CD4-positive, alpha-beta T cell treated with Interleukin-1 beta for 1 hour (primary cell): ENCODE measurements around the gene CREBRF.
"Not testable (repeated sequence)": the region's sequence is repeated elsewhere in the genome, so short reads cannot be mapped to it uniquely, and the experiment has no call there.

ENCODE experiments used
- DNase-seq, 2 donors: peaks; one replicate each; pipeline ENCODE4 v3.0.0-alpha.2; 2020 to 2022

The CREBRF gene

GRCh38 chr5:173089581-173089980 is 33.4 kb downstream of the CREBRF start:
- DNase-seq = no peak

GRCh38 chr5:173090639-173091038 is 34.5 kb downstream of the CREBRF start:
- no peak for DNase-seq

- DNase-seq = no peak
Observed at GRCh38 chr5:173091981-173092380, 35.8 kb downstream of the CREBRF start.

GRCh38 chr5:173093606-173094005 is 37.5 kb downstream of the CREBRF start:
- DNase-seq = no peak

GRCh38 chr5:173094012-173094661 is 38.0 kb downstream of the CREBRF start:
- no peak for DNase-seq

- DNase-seq = no peak
Observed at GRCh38 chr5:173098787-173099186, 42.6 kb downstream of the CREBRF start.

- no peak for DNase-seq
Observed at GRCh38 chr5:173099461-173099860, 43.3 kb downstream of the CREBRF start.

GRCh38 chr5:173101245-173101644 is 45.1 kb downstream of the CREBRF start:
- DNase-seq = no peak

GRCh38 chr5:173103411-173103810 is 47.3 kb downstream of the CREBRF start:
- no peak for DNase-seq

GRCh38 chr5:173108914-173109313 is 52.8 kb downstream of the CREBRF start:
- no peak for DNase-seq

- DNase-seq = no peak
Observed at GRCh38 chr5:173114536-173114935, 58.4 kb downstream of the CREBRF start.

GRCh38 chr5:173119719-173120118 is 63.6 kb downstream of the CREBRF start:
- DNase-seq = no peak

- DNase-seq = no peak
Observed at GRCh38 chr5:173123416-173123815, 67.3 kb downstream of the CREBRF start.

- not testable (repeated sequence) for DNase-seq
Observed at GRCh38 chr5:173132166-173132565, 76.0 kb downstream of the CREBRF start.

- no peak for DNase-seq
Observed at GRCh38 chr5:173138707-173139106, 82.6 kb downstream of the CREBRF start.

- no peak for DNase-seq
Observed at GRCh38 chr5:173139631-173140030, 83.5 kb downstream of the CREBRF start.

GRCh38 chr5:173140769-173141168 is 84.6 kb downstream of the CREBRF start:
- DNase-seq = no peak

- no peak for DNase-seq
Observed at GRCh38 chr5:173143567-173143966, 87.4 kb downstream of the CREBRF start.

GRCh38 chr5:173144200-173145176 is 88.3 kb downstream of the CREBRF start, which contains the start of gene BNIP1:
Gene BNIP1 (plus strand): TSS chr5:173144531. CDS start chr5:173144546, 15 bp downstream.
- peak; percentile 96 to 97 for DNase-seq

GRCh38 chr5:173148354-173148753 is 92.2 kb downstream of the CREBRF start:
- DNase-seq = no peak

- DNase-seq = no peak
Observed at GRCh38 chr5:173152547-173152946, 96.4 kb downstream of the CREBRF start.

- DNase-seq = no peak
Observed at GRCh38 chr5:173153842-173154241, 97.7 kb downstream of the CREBRF start.

GRCh38 chr5:173154619-173155018 is 98.5 kb downstream of the CREBRF start:
- not testable (repeated sequence) for DNase-seq

- no peak for DNase-seq
Observed at GRCh38 chr5:173155912-173156311, 99.8 kb downstream of the CREBRF start.
